K562 (cell line): ENCODE measurements around the gene HOXA4. TPM values are rescaled to one million over a fixed set of nuclear protein-coding genes. Genes with fewer than 3 reads are reported as not detected.
A peak's percentile ranks its signal among the peaks of the same experiment; 100 is the strongest.

Source experiments
- ATAC-seq: fragments of 200-7000 bp; cut with Tn5 transposase; 3 replicates; pipeline ENCODE4 v1.9.1; 2020; ENCODE audit warnings: moderate library complexity
- BruUV-seq: library from RNA; stranded (reverse); fragments of 400-500 nt; replicated peaks from 2 replicates; lab custom pipeline; 2021; lab: Mats Ljungman, UMichigan
- CTCF ChIA-PET: fragments of 300-600 bp; formaldehyde crosslinking; extraction: SDS; loops from one replicate; lab custom pipeline; 2021; ENCODE audit warnings: low intra/inter-chr PET ratio; lab: Yijun Ruan, JAX
- POLR2A ChIA-PET: fragments of 300-600, 350-650 bp; sonication (Branson Sonifier 250); formaldehyde crosslinking; extraction: SDS; loops from one replicate; lab custom pipeline; 2021; ENCODE audit warnings: antibody characterized with exemption, inconsistent platforms; lab: Yijun Ruan, JAX
- DNase-seq, 4 experiments: peaks; one replicate each; pipeline versions ENCODE4 v3.0.0 to v3.0.0-alpha.2; 2011 to 2018; ENCODE audit warnings: low spot score in 3 of 4, mixed read lengths in 3 of 4; ENCODE audit errors: extremely low read depth in 1 of 4
- FAIRE-seq: peaks from 2 replicates; lab custom pipeline; 2011; peaks lifted over from hg19 to GRCh38; lab: Jason Lieb, UNC
- H2AFZ ChIP-seq: 2 replicates; pipeline ENCODE4 v1.6.0; 2011; ENCODE audit warnings: low read depth, low read length, control low read depth, inconsistent platforms
- H3K27ac ChIP-seq: fragments of 200-600 bp; 3 replicates; pipeline ENCODE4 v1.8.0; 2011; ENCODE audit warnings: low read depth, mild to moderate bottlenecking, control low read depth, inconsistent platforms, low read length, moderate library complexity, mixed read lengths; ENCODE audit errors: extremely low read depth
- H3K27me3 ChIP-seq, 2 experiments: fragments of 300-600 bp in 1 of 2; 2 replicates in 1 of 2; 3 replicates in 1 of 2; pipeline versions ENCODE4 v1.6.0 to v1.8.0; 2011; ENCODE audit warnings: inconsistent platforms in 2 of 2, low read length in 2 of 2, mild to moderate bottlenecking in 1 of 2, mixed read lengths in 1 of 2, moderate library complexity in 1 of 2; ENCODE audit not compliant: control insufficient read depth in 2 of 2, insufficient read depth in 2 of 2
- H3K36me3 ChIP-seq: fragments of 300-600 bp; 3 replicates; pipeline ENCODE4 v1.8.0; 2011; ENCODE audit warnings: mild to moderate bottlenecking, low read length, inconsistent platforms; ENCODE audit not compliant: control insufficient read depth, insufficient read depth
- H3K4me1 ChIP-seq, 2 experiments: fragments of 200-600 bp in 1 of 2; replicated peaks in 1 of 2; 2 replicates in 1 of 2; 3 replicates in 1 of 2; pipeline versions ENCODE4 v1.5.1 to v1.8.0; 2011; ENCODE audit warnings: inconsistent platforms in 2 of 2, low read length in 2 of 2, mild to moderate bottlenecking in 1 of 2, mixed read lengths in 1 of 2, moderate library complexity in 1 of 2; ENCODE audit not compliant: control insufficient read depth in 2 of 2, insufficient read depth in 2 of 2
- H3K4me2 ChIP-seq: 2 replicates; pipeline ENCODE4 v1.6.1; 2011; ENCODE audit warnings: low read length, control low read depth, inconsistent platforms, mixed read lengths; ENCODE audit not compliant: insufficient read depth
- H3K4me3 ChIP-seq: fragments of 200-600 bp; sonication (generic), shearing (Covaris generic); 2 replicates; pipeline ENCODE4 v1.5.1; 2016; ENCODE audit warnings: control low read depth, inconsistent platforms
- H3K79me2 ChIP-seq: fragments of 200-600 bp; 3 replicates; pipeline ENCODE4 v1.8.0; 2011; ENCODE audit warnings: low read length, inconsistent platforms; ENCODE audit not compliant: control insufficient read depth, insufficient read depth
- H3K9ac ChIP-seq, 2 experiments: 2 replicates each; pipeline versions ENCODE4 v1.6.0 to v1.6.1; 2011; ENCODE audit warnings: low read depth in 2 of 2, low read length in 2 of 2, control low read depth in 1 of 2, inconsistent platforms in 1 of 2, mild to moderate bottlenecking in 1 of 2, mixed read lengths in 1 of 2; ENCODE audit not compliant: insufficient read depth in 1 of 2
- H3K9me1 ChIP-seq: one replicate; pipeline ENCODE4 v1.6.0; 2011; ENCODE audit warnings: inconsistent platforms, mild to moderate bottlenecking, low read length, moderate library complexity; ENCODE audit not compliant: control insufficient read depth, insufficient read depth
- H3K9me3 ChIP-seq: replicated peaks from 2 replicates; pipeline ENCODE4 v1.5.1; 2011; ENCODE audit warnings: low read depth, low read length, inconsistent platforms; ENCODE audit not compliant: control insufficient read depth, insufficient read depth
- H4K20me1 ChIP-seq: replicated peaks from 2 replicates; pipeline ENCODE4 v1.6.1; 2011; ENCODE audit warnings: low read length, inconsistent platforms, mixed read lengths; ENCODE audit not compliant: control insufficient read depth, insufficient read depth
- CBX8 ChIP-seq: fragments of 200-600 bp; sonication (generic); IDR thresholded peaks from 2 replicates; pipeline ENCODE4 v1.6.1; 2012; ENCODE audit warnings: borderline replicate concordance, mixed run types, low read depth, mild to moderate bottlenecking, moderate library complexity, mixed read lengths, low read length, control low read depth, inconsistent platforms; ENCODE audit not compliant: poor library complexity, severe bottlenecking; ENCODE audit errors: extremely low read depth
- SAFB2 ChIP-seq: fragments of 200-400 bp; formaldehyde crosslinking; IDR thresholded peaks from 2 replicates; pipeline ENCODE4 v1.6.1; 2018; ENCODE audit warnings: borderline replicate concordance, low read length, low read depth, moderate library complexity; ENCODE audit not compliant: severe bottlenecking
- WGBS: fragments of 100-300 bp; shearing (Covaris generic); methylation state at CpG from one replicate; pipeline ENCODE4 v1.1.6; 2016; ENCODE audit warnings: low coverage, mixed read lengths; ENCODE audit not compliant: insufficient coverage; ENCODE audit errors: missing lambda C conversion rate; 5-methylcytosine and 5-hydroxymethylcytosine counted together
- in situ Hi-C: fragments of 300-500 bp; cut with MboI; formaldehyde crosslinking; loops from 4 replicates; pipeline ENCODE4 v1.15.0; 2018; ENCODE audit warnings: inconsistent platforms, mixed read lengths
- intact Hi-C: fragments of 100-400 bp; cut with micrococcal nuclease; formaldehyde crosslinking; loops from 2 replicates; pipeline ENCODE4 v1.14.2; 2022
- polyA plus RNA-seq, 8 experiments: library from polyadenylated mRNA; depleted of rRNA in 4 of 8; stranded (reverse) in 5 of 8; unstranded in 3 of 8; fragments of >200 nt; fragmentation: Nextera tagmentation in 2 of 8; fragmentation: Illumina TruSeq in 1 of 8; extraction: Ambion mirVana in 2 of 8; extraction: Trizol in 1 of 8; gene quantifications; 2 replicates each; pipeline versions ENCODE4 v1.2.1 to v1.2.3, GENCODE V29; 2011 to 2014; ENCODE audit warnings: inconsistent platforms in 1 of 8, missing spikeins in 1 of 8
- total RNA-seq, 7 experiments: library from RNA; depleted of rRNA in 6 of 7; stranded (reverse); fragments of >200 nt in 6 of 7; fragmentation: Illumina TruSeq in 2 of 7; extraction: Trizol in 2 of 7; gene quantifications; 2 replicates each; pipeline versions ENCODE4 v1.2.1 to v1.2.3, GENCODE V29; 2011 to 2021; ENCODE audit warnings: low replicate concordance in 1 of 7

HOXA4 gene
- total and polyA plus RNA-seq, 9 of the 15 experiments (the other 6 are each of a cell fraction or from before 2014, with no cell fraction given), result not detected

GRCh38 chr7:27113991-27114769 lies 16.4 kb downstream of the HOXA4 start:
- H3K4me1 ChIP-seq, result peaks cover 0 to 21% of the 10 kb centered on the region in 2 experiments; a peak in 2 of 5 replicates
- BruUV-seq, result no TSS peak
- FAIRE-seq, result no peak
- TF ChIP-seq SAFB2 (no peak), CBX8 (peak; percentile 70)
- intact Hi-C loops, result no loop called here
- in situ Hi-C loops, result no loop called here
- H2AFZ ChIP-seq, result no peak overlapping the region
- DNase-seq, result peak in 2 of 4 experiments; percentile 26
- 0 out of 2 replicates have a peak, but pooled peaks cover 6% of the 10 kb centered on the region for H4K20me1 ChIP-seq
- no peaks in the 10 kb centered on the region for H3K9me3 ChIP-seq
- POLR2A ChIA-PET, result no interaction called here
- no peak overlapping the region for H3K4me2 ChIP-seq
- H3K9ac ChIP-seq, result no peak overlapping the region
- 0% methylated on average over 7 of the region's 26 CpGs for WGBS
- H3K4me3 ChIP-seq, result no peak overlapping the region
- no peak overlapping the region for H3K27ac ChIP-seq
- H3K27me3 ChIP-seq, result peaks cover 42 to 64% of the 10 kb centered on the region in 2 experiments
- H3K79me2 ChIP-seq, result no peaks in the 10 kb centered on the region
- ATAC-seq, result no peak
- H3K9me1 ChIP-seq, result no peaks in the 10 kb centered on the region
- CTCF ChIA-PET, result no interaction called here
- H3K36me3 ChIP-seq, result no peaks in the 10 kb centered on the region
